Ovary (tissue), 9 donors: Measurements from ENCODE around the gene PHACTR1. TPM values are rescaled to one million over a fixed set of nuclear protein-coding genes. Genes with fewer than 3 reads are reported as not detected.

ENCODE experiments used
- DNase-seq, 5 donors: peaks; one replicate each; pipeline ENCODE4 v3.0.0-alpha.2; 2019 to 2020
- H3K27ac ChIP-seq, 2 donors: fragments of 200-600 bp; one replicate each; pipeline versions ENCODE4 v1.5.1 to v1.8.0; 2019 to 2022
- H3K27me3 ChIP-seq: fragments of 200-600 bp; one replicate; pipeline ENCODE4 v1.8.0; 2022
- H3K36me3 ChIP-seq: fragments of 200-600 bp; sonication (generic); one replicate; pipeline ENCODE4 v1.5.1; 2019
- H3K4me1 ChIP-seq: one replicate; pipeline ENCODE4 v1.8.1; 2013; ENCODE audit warnings: mild to moderate bottlenecking, moderate library complexity; ENCODE audit not compliant: insufficient read depth
- H3K4me3 ChIP-seq: fragments of 200-600 bp; sonication (generic); one replicate; pipeline ENCODE4 v1.5.1; 2017
- H3K9me3 ChIP-seq, 2 donors: fragments of 200-600 bp in 1 of 2; sonication (generic) in 1 of 2; one replicate each; pipeline versions ENCODE4 v1.5.1 to v1.8.1; 2013 to 2019; ENCODE audit warnings: mild to moderate bottlenecking in 1 of 2, moderate library complexity in 1 of 2
- EP300 ChIP-seq: sonication (generic); formaldehyde crosslinking; IDR thresholded peaks from one replicate; pipeline ENCODE4 v1.6.1; 2017; ENCODE audit warnings: antibody characterized with exemption
- POLR2A ChIP-seq: fragments of 450-650 bp; IDR thresholded peaks from one replicate; pipeline ENCODE4 v1.6.1; 2017; ENCODE audit warnings: antibody characterized with exemption, mild to moderate bottlenecking, moderate library complexity
- WGBS, 3 donors: extraction: QIAGEN DNeasy Blood & Tissue Kit in 1 of 3; methylation state at CpG; one replicate each; pipeline versions ENCODE4 v1.1.5 to v1.1.7; 2013 to 2017; 5-methylcytosine and 5-hydroxymethylcytosine counted together
- intact Hi-C, 4 donors: fragments of 100-400 bp; cut with DNase I; formaldehyde crosslinking; loops; one replicate each; pipeline versions ENCODE4 v1.11.0 to v1.15.1; 2022 to 2023
- polyA plus RNA-seq, 2 donors: library from polyadenylated mRNA; stranded (reverse); fragments of 200-250 nt in 1 of 2; fragments of 350-450 nt in 1 of 2; fragmentation: Illumina TruSeq in 1 of 2; extraction: RNeasy Lipid Tissue Mini Kit (QIAGEN cat#74804) in 1 of 2; gene quantifications; one replicate each; pipeline ENCODE4 v1.2.3, GENCODE V29; 2013 to 2014
- total RNA-seq, 7 donors: library from RNA; depleted of rRNA in 2 of 7; stranded (reverse); fragments of >200 nt in 2 of 7; fragmentation: NEBNext Ultra II Directional in 3 of 7; extraction: Animal tissue kit (Norgen Biotek cat#: 25700) in 3 of 7; gene quantifications; one replicate each; pipeline versions ENCODE4 v1.1.0 to v1.2.4, GENCODE V29; 2016 to 2023
- TF ChIP-seq, protein P1 (sequence below), 3 donors: fragments of 450-650 bp in 2 of 3; fragments of 200-600 bp in 1 of 3; IDR thresholded peaks; one replicate each; pipeline versions ENCODE4 v1.5.1 to v1.8.0; 2016 to 2022; ENCODE audit warnings: antibody characterized with exemption in 3 of 3, mild to moderate bottlenecking in 1 of 3
- donor health status: DM: no; HTN: no; CAD: no; lungs with moderate emphysema.
- donor health status: DM: no; HTN: no; CAD: no.
- donor health status: Bipolar disorder and iron deficiency.
- donor health status: DM: yes; HTN: yes; CAD: no.
- donor health status: DM: no; HTN: no; CAD: no.
- donor health status: DM: yes; HTN: yes; CAD: no.

The PHACTR1 gene
- total and polyA plus RNA-seq, 9 donors: 0.48 to 10.9 (median 3.7) TPM

DNA sequence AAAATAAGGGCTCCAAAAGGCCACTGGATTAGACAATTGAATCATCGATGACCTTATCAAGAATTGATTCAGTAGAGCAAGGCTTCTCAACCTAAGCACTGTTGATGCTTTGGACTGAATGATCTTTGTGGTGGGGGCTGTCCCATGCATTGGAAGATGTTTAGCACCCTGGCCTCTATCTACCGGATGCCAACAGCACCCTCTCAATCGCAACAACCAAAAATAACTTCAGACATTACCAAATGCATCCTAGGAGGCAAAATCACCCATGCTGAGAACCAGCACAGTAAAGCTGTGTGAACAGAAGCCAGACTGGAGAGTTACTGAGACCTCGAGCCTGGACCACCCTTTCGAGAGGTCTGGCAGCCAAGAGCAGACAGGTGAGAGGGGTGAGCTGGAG is 544.3 kb downstream of the PHACTR1 start:
- DNase-seq: no peak
- no peaks in the 10 kb centered on the region for H3K27me3 ChIP-seq
- no peaks in the 10 kb centered on the region for H3K36me3 ChIP-seq
- no peaks in the 10 kb centered on the region for H3K4me1 ChIP-seq
- WGBS, 3 donors: 89 to 95% (median 92%) methylated on average over 5 of the region's 5 CpGs
- TF ChIP-seq POLR2A: no peak
- TF ChIP-seq, protein P1, sequence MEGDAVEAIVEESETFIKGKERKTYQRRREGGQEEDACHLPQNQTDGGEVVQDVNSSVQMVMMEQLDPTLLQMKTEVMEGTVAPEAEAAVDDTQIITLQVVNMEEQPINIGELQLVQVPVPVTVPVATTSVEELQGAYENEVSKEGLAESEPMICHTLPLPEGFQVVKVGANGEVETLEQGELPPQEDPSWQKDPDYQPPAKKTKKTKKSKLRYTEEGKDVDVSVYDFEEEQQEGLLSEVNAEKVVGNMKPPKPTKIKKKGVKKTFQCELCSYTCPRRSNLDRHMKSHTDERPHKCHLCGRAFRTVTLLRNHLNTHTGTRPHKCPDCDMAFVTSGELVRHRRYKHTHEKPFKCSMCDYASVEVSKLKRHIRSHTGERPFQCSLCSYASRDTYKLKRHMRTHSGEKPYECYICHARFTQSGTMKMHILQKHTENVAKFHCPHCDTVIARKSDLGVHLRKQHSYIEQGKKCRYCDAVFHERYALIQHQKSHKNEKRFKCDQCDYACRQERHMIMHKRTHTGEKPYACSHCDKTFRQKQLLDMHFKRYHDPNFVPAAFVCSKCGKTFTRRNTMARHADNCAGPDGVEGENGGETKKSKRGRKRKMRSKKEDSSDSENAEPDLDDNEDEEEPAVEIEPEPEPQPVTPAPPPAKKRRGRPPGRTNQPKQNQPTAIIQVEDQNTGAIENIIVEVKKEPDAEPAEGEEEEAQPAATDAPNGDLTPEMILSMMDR (IDR thresholded peaks at IDR 0.05): no peak
- no peak for TF ChIP-seq EP300
- no peak overlapping the region for H3K27ac ChIP-seq
- no peak overlapping the region for H3K4me3 ChIP-seq
- H3K9me3 ChIP-seq: no peaks in the 10 kb centered on the region
- intact Hi-C loops: no loop called here

DNA sequence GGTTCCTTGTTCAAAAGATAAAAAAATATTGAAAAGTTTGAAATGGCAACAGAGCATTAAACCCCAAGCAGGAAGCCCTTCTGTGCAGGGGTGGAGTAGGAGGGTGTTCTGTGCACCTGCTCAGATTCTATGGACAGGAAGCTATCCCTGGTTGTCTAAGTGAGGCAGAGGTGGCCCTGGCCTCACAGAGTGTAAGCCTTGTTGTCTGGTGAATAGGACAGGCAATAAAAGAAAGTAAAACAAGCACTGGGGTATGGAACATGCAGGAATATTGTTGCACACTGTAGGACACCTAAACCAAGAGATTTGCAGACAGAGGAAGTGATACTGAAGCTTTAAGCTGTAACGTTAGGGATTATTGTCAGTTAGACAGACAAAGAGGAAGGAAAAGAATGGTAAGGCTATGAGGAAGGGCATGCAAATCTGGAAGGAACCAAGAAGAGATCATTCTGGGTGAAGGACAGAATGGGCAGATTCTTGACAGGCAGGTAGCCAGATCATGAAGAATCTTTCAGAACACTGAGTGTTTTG is 545.0 kb downstream of the PHACTR1 start:
- H3K36me3 ChIP-seq: no peaks in the 10 kb centered on the region
- intact Hi-C loops: no loop called here
- H3K4me1 ChIP-seq: no peaks in the 10 kb centered on the region
- WGBS, 3 donors: 63 to 80% (median 64%) methylated on average over 1 of the region's 1 CpG
- no peak for DNase-seq
- H3K9me3 ChIP-seq: no peaks in the 10 kb centered on the region
- no peak overlapping the region for H3K27ac ChIP-seq
- H3K27me3 ChIP-seq: no peaks in the 10 kb centered on the region
- TF ChIP-seq, protein P1 (IDR thresholded peaks at IDR 0.05): no peak
- TF ChIP-seq EP300: no peak
- no peak for TF ChIP-seq POLR2A
- H3K4me3 ChIP-seq: no peak overlapping the region

DNA sequence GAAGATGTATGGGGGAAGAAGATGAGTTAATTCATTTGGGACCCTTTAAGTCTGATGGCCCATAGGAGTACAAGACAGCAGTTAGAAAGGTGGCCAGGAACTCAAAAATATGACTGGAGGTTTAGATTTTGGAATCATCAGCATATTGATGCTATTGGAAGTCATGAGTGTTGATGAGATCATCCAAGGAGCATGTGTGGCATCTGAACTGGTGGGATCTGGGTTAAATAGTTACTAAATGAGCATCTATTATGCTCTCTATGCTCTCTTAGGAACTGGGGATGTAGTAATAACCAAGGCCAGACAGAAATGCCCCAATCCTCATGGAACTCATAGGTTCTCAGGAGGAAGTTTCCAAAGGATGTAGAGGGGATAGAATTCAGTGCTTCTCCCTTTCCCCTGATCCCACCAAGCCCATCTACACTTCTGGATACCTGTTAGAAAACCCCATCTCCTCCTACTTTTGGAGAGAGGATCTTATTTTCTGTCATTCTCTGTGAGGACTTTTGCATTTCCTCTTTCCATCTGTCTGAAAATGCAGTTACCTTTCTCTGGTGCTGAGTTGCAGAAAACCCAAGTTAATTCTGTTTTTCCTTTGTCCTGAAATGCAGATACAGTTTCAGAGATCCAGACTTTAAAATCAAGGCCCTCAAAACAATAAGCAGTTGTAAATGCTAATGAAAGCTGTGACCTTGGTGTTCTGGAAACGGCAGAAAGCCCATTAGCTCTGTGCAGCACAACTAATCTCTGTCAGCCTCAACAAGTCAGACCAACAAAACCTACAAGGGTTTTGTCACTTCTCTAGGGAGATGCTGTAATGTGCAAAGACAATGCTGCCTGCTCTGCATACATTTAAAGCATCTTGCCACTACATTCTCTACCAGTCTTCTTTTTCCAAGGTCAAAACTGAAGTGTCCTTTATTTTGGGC is 546.0 kb downstream of the PHACTR1 start:
- H3K4me1 ChIP-seq: no peaks in the 10 kb centered on the region
- no peak for DNase-seq
- intact Hi-C loops: no loop called here
- 3 to 24% (median 5%) methylated on average over 1 of the region's 1 CpG for WGBS, 3 donors
- H3K36me3 ChIP-seq: no peaks in the 10 kb centered on the region
- H3K27ac ChIP-seq: no peak overlapping the region
- TF ChIP-seq EP300: no peak
- TF ChIP-seq, protein P1 (IDR thresholded peaks at IDR 0.05): no peak
- no peak for TF ChIP-seq POLR2A
- H3K4me3 ChIP-seq: no peak overlapping the region
- no peaks in the 10 kb centered on the region for H3K27me3 ChIP-seq
- no peaks in the 10 kb centered on the region for H3K9me3 ChIP-seq

DNA sequence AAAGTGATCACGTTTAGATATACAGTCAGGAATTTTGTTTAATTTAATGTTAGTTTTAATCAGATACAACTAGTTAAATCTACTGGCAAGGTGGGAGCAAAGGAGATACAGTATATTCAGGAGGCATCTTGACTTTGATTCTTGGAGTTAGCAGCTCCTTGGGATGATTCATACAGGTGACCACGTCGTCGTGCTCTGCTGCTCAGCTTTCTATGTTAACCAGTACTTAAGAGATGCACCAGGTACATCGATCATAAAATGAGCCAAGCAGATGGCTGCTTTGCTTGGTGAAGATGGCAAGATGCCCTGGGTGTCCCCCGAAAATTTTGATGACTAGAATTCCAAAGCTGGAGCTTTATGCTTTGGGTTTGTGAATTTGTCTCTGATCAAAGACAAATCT is 547.1 kb downstream of the PHACTR1 start:
- Histone ChIP-seq H3K4me1 (no peaks in the 10 kb centered on the region), H3K4me3 (no peak overlapping the region), H3K27me3 (no peaks in the 10 kb centered on the region), H3K27ac (no peak overlapping the region), H3K36me3 (no peaks in the 10 kb centered on the region), H3K9me3 (no peaks in the 10 kb centered on the region)
- 90 to 94% (median 91%) methylated on average over 6 of the region's 6 CpGs for WGBS, 3 donors
- intact Hi-C loops: no loop called here
- DNase-seq: no peak
- TF ChIP-seq EP300: no peak
- TF ChIP-seq, protein P1 (IDR thresholded peaks at IDR 0.05): no peak
- TF ChIP-seq POLR2A: no peak
